IMR-90 (cell line): ENCODE measurements around the gene DNAH9. TPM values are rescaled to one million over a fixed set of nuclear protein-coding genes. Genes with fewer than 3 reads are reported as not detected.

ENCODE experiments used
- ATAC-seq: fragments of 200-7000 bp; cut with Tn5 transposase; 2 replicates; pipeline ENCODE4 v1.9.1; 2020; ENCODE audit warnings: low read depth, mild to moderate bottlenecking, moderate library complexity
- BruUV-seq: library from RNA; stranded (reverse); fragments of 400-500 nt; replicated peaks from 2 replicates; lab custom pipeline; 2021; lab: Mats Ljungman, UMichigan
- CTCF ChIA-PET: fragments of 300-600 bp; formaldehyde crosslinking; extraction: SDS; loops from one replicate; lab custom pipeline; 2021; ENCODE audit warnings: antibody characterized with exemption; lab: Yijun Ruan, JAX
- POLR2A ChIA-PET: fragments of 300-600 bp; sonication (Branson Sonifier 250); formaldehyde crosslinking; loops from one replicate; lab custom pipeline; 2022; ENCODE audit warnings: antibody characterized with exemption; ENCODE audit not compliant: unreplicated experiment; lab: Charles Lee
- DNase-seq: peaks from one replicate; pipeline ENCODE4 v3.0.0; 2013
- H2AFZ ChIP-seq: replicated peaks from 2 replicates; pipeline ENCODE3; 2013; ENCODE audit warnings: low read length, mild to moderate bottlenecking; ENCODE audit not compliant: poor library complexity
- H2AK5ac ChIP-seq: 2 replicates; pipeline ENCODE4 v1.6.1; 2013; ENCODE audit warnings: low read depth, low read length, inconsistent platforms
- H2AK9ac ChIP-seq: replicated peaks from 2 replicates; pipeline ENCODE3; 2013; ENCODE audit warnings: mild to moderate bottlenecking, low read depth, low read length, moderate library complexity; ENCODE audit not compliant: poor library complexity
- H2BK120ac ChIP-seq: 2 replicates; pipeline ENCODE4 v1.6.1; 2013; ENCODE audit warnings: low read depth, low read length, inconsistent platforms
- H2BK15ac ChIP-seq: 3 replicates; pipeline ENCODE4 v1.6.1; 2013; ENCODE audit warnings: low read depth, low read length, inconsistent platforms
- H2BK20ac ChIP-seq: 2 replicates; pipeline ENCODE4 v1.6.1; 2013; ENCODE audit warnings: low read depth, mild to moderate bottlenecking, inconsistent platforms, low read length, moderate library complexity
- H2BK5ac ChIP-seq: 2 replicates; pipeline ENCODE4 v1.6.1; 2013; ENCODE audit warnings: mild to moderate bottlenecking, low read depth, low read length, inconsistent platforms; ENCODE audit not compliant: poor library complexity, severe bottlenecking
- H3K14ac ChIP-seq: replicated peaks from 2 replicates; pipeline ENCODE4 v1.6.1; 2013; ENCODE audit warnings: low read depth, low read length, inconsistent platforms
- H3K18ac ChIP-seq: 2 replicates; pipeline ENCODE4 v1.6.1; 2013; ENCODE audit warnings: low read depth, low read length, control low read depth
- H3K23ac ChIP-seq: 2 replicates; pipeline ENCODE4 v1.6.1; 2013; ENCODE audit warnings: low read depth, low read length, inconsistent platforms
- H3K27ac ChIP-seq: 2 replicates; pipeline ENCODE4 v1.5.1; 2013; ENCODE audit warnings: mild to moderate bottlenecking, control low read depth, low read length; ENCODE audit not compliant: insufficient read depth
- H3K27me3 ChIP-seq: 2 replicates; pipeline ENCODE4 v1.6.1; 2013; ENCODE audit warnings: low read length; ENCODE audit not compliant: control insufficient read depth, insufficient read depth
- H3K36me3 ChIP-seq: 2 replicates; pipeline ENCODE4 v1.6.1; 2013; ENCODE audit warnings: low read length, mixed read lengths; ENCODE audit not compliant: control insufficient read depth, insufficient read depth
- H3K4ac ChIP-seq: 2 replicates; pipeline ENCODE4 v1.6.1; 2013; ENCODE audit warnings: low read depth, low read length, inconsistent platforms
- H3K4me1 ChIP-seq: 2 replicates; pipeline ENCODE4 v1.6.1; 2013; ENCODE audit warnings: low read length, mixed read lengths; ENCODE audit not compliant: control insufficient read depth, insufficient read depth
- H3K4me2 ChIP-seq: 2 replicates; pipeline ENCODE4 v1.6.1; 2013; ENCODE audit warnings: low read depth, mild to moderate bottlenecking, control low read depth, low read length, moderate library complexity
- H3K4me3 ChIP-seq: 2 replicates; pipeline ENCODE4 v1.5.1; 2013; ENCODE audit warnings: low read depth, mild to moderate bottlenecking, control low read depth, low read length, moderate library complexity; ENCODE audit not compliant: insufficient read depth
- H3K56ac ChIP-seq: 2 replicates; pipeline ENCODE4 v1.6.1; 2013; ENCODE audit warnings: low read length, inconsistent platforms; ENCODE audit not compliant: insufficient read depth; ENCODE audit errors: extremely low read depth
- H3K79me1 ChIP-seq, 2 experiments: 2 replicates each; pipeline ENCODE4 v1.6.1; 2013; ENCODE audit warnings: low read length in 2 of 2, inconsistent platforms in 1 of 2, low read depth in 1 of 2
- H3K9ac ChIP-seq: 2 replicates; pipeline ENCODE4 v1.6.1; 2013; ENCODE audit warnings: low read depth, low read length, control low read depth
- H3K9me1 ChIP-seq: 2 replicates; pipeline ENCODE4 v1.6.1; 2013; ENCODE audit warnings: low read length, inconsistent platforms; ENCODE audit not compliant: insufficient read depth
- H3K9me3 ChIP-seq: 2 replicates; pipeline ENCODE4 v1.6.1; 2013; ENCODE audit warnings: low read length; ENCODE audit not compliant: control insufficient read depth, insufficient read depth
- H4K20me1 ChIP-seq: 2 replicates; pipeline ENCODE4 v1.6.1; 2013; ENCODE audit warnings: low read length, inconsistent platforms; ENCODE audit not compliant: insufficient read depth
- H4K5ac ChIP-seq: 2 replicates; pipeline ENCODE4 v1.6.1; 2013; ENCODE audit warnings: mild to moderate bottlenecking, low read depth, low read length, control low read depth
- H4K8ac ChIP-seq, 2 experiments: 2 replicates each; pipeline ENCODE4 v1.6.1; 2013; ENCODE audit warnings: low read depth in 2 of 2, low read length in 2 of 2, control low read depth in 1 of 2, inconsistent platforms in 1 of 2
- H4K91ac ChIP-seq: 2 replicates; pipeline ENCODE4 v1.6.1; 2013; ENCODE audit warnings: low read depth, low read length, inconsistent platforms; ENCODE audit not compliant: insufficient read depth
- BHLHE40 ChIP-seq: fragments of 150-350 bp; IDR thresholded peaks from 2 replicates; pipeline ENCODE4 v1.6.1; 2016; ENCODE audit warnings: mild to moderate bottlenecking, low read depth, low read length
- CEBPB ChIP-seq: IDR thresholded peaks from 2 replicates; pipeline ENCODE4 v1.6.1; 2012; ENCODE audit warnings: low read depth, low read length, improper control_type of control experiment
- MAZ ChIP-seq: IDR thresholded peaks from 2 replicates; pipeline ENCODE4 v1.6.1; 2012; ENCODE audit warnings: low read depth, mild to moderate bottlenecking, low read length, improper control_type of control experiment, moderate library complexity, borderline replicate concordance
- MXI1 ChIP-seq: IDR thresholded peaks from 2 replicates; pipeline ENCODE4 v1.6.1; 2012; ENCODE audit warnings: low read depth, mild to moderate bottlenecking, low read length, moderate library complexity, borderline replicate concordance
- SMC3 ChIP-seq: fragments of 150-350 bp; IDR thresholded peaks from 2 replicates; pipeline ENCODE4 v1.6.1; 2016; ENCODE audit warnings: low read depth, mild to moderate bottlenecking, antibody characterized with exemption, low read length, moderate library complexity
- WGBS, 2 experiments: methylation state at CpG; one replicate each; pipeline versions ENCODE4 v1.1.5 to v1.1.7; 2013; ENCODE audit warnings: missing lambda C conversion rate in 2 of 2; ENCODE audit not compliant: insufficient read length in 1 of 2; ENCODE audit errors: extremely low coverage in 2 of 2; 5-methylcytosine and 5-hydroxymethylcytosine counted together
- dilution Hi-C: fragments of 300-500 bp; cut with HindIII; formaldehyde crosslinking; loops from one replicate; pipeline ENCODE4 v1.14.3; 2018; ENCODE audit warnings: low sequenced_read_pairs; ENCODE audit not compliant: unreplicated experiment
- in situ Hi-C: fragments of 300-500 bp; cut with MboI; formaldehyde crosslinking; loops from 3 replicates; pipeline ENCODE4 v1.14.3; 2019; ENCODE audit warnings: low sequenced_read_pairs, inconsistent platforms, mixed read lengths
- intact Hi-C: fragments of 100-400 bp; cut with micrococcal nuclease; formaldehyde crosslinking; loops from 2 replicates; pipeline ENCODE4 v1.10.0; 2022
- polyA plus RNA-seq, 3 experiments: library from polyadenylated mRNA; depleted of rRNA; stranded (reverse); fragments of >200 nt; gene quantifications; 2 replicates each; pipeline ENCODE4 v1.2.3, GENCODE V29; 2012; ENCODE audit warnings: low replicate concordance in 1 of 3
- total RNA-seq: library from RNA; depleted of rRNA; stranded (reverse); fragments of >200 nt; gene quantifications from 2 replicates; pipeline ENCODE4 v1.2.3, GENCODE V29; 2012
- TF ChIP-seq, protein P1 (sequence below): fragments of 150-350 bp; IDR thresholded peaks from 2 replicates; pipeline ENCODE4 v1.6.1; 2016; ENCODE audit warnings: low read depth, mild to moderate bottlenecking, low read length, moderate library complexity, borderline replicate concordance
- TF ChIP-seq, protein P2 (sequence below): conservative IDR thresholded peaks from 2 replicates; pipeline ENCODE4 v1.5.1; 2012; ENCODE audit warnings: mild to moderate bottlenecking, low read depth, low read length, improper control_type of control experiment

Gene DNAH9
- total and polyA plus RNA-seq, 2 of the 4 experiments (the other 2 are of a cell fraction) = not detected

DNA sequence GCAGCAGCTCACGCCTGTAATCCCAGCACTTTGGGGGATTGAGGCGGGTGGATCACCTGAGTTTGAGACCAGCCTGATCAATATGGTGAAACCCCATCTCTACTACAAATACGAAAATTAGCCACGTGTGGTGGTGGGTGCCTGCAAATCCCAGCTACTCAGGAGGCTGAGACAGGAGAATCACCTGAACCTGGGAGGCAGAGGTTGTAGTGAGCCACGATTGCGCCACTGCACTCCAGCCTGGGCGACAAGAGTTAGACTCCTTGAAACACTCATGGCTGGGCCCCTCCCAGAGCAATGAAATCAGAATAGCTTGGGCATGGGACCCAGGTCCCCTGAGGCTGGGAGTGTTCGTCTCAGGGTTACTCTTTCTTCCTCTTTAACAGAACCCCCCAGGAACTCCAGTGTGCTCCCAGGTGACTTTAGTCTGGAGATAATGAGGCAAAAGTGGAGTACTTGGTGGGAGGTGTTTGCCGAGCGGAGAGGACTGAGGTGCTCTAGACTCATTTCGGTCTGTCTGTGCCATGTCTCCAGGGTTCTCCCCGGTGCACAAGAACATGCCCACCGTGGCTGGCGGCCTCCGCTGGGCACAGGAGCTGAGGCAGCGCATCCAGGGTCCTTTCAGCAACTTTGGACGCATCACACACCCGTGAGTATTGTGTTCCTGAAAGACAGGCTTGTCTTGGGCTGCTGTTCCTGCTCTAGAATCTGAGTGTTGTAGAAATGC is 41.6 kb downstream of the DNAH9 start:
- no peaks in the 10 kb centered on the region for H3K79me1 ChIP-seq
- H3K18ac ChIP-seq = no peak overlapping the region
- H3K4ac ChIP-seq = no peak overlapping the region
- WGBS, 2 experiments = 68% methylated on average over 3 of the region's 18 CpGs; no CpG with 5 or more reads in 1 of the 2 experiments
- H3K9ac ChIP-seq = no peak overlapping the region
- H3K14ac ChIP-seq = no peak overlapping the region
- no peaks in the 10 kb centered on the region for H3K27me3 ChIP-seq
- no peak overlapping the region for H2AFZ ChIP-seq
- H4K8ac ChIP-seq = no peak overlapping the region
- H3K9me1 ChIP-seq = no peaks in the 10 kb centered on the region
- ATAC-seq (no peak), DNase-seq (no peak)
- no peaks in the 10 kb centered on the region for H3K36me3 ChIP-seq
- no peak overlapping the region for H2BK5ac ChIP-seq
- H3K27ac ChIP-seq = no peak overlapping the region
- no peak overlapping the region for H4K91ac ChIP-seq
- H2BK20ac ChIP-seq = no peak overlapping the region
- no peak overlapping the region for H2AK9ac ChIP-seq
- no peak overlapping the region for H3K4me3 ChIP-seq
- H3K9me3 ChIP-seq = peaks cover 20% of the 10 kb centered on the region
- no peak overlapping the region for H3K4me2 ChIP-seq
- CTCF ChIA-PET = no interaction called here
- dilution Hi-C loops = no loop called here
- H4K20me1 ChIP-seq = no peaks in the 10 kb centered on the region
- intact Hi-C loops = no loop called here
- H2BK15ac ChIP-seq = no peak overlapping the region
- no peak for TF ChIP-seq CEBPB
- TF ChIP-seq, protein P1, sequence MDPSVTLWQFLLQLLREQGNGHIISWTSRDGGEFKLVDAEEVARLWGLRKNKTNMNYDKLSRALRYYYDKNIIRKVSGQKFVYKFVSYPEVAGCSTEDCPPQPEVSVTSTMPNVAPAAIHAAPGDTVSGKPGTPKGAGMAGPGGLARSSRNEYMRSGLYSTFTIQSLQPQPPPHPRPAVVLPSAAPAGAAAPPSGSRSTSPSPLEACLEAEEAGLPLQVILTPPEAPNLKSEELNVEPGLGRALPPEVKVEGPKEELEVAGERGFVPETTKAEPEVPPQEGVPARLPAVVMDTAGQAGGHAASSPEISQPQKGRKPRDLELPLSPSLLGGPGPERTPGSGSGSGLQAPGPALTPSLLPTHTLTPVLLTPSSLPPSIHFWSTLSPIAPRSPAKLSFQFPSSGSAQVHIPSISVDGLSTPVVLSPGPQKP = no peak
- TF ChIP-seq BHLHE40 = no peak
- no peak for TF ChIP-seq MXI1
- TF ChIP-seq MAZ = no peak
- TF ChIP-seq SMC3 = no peak
- TF ChIP-seq, protein P2, sequence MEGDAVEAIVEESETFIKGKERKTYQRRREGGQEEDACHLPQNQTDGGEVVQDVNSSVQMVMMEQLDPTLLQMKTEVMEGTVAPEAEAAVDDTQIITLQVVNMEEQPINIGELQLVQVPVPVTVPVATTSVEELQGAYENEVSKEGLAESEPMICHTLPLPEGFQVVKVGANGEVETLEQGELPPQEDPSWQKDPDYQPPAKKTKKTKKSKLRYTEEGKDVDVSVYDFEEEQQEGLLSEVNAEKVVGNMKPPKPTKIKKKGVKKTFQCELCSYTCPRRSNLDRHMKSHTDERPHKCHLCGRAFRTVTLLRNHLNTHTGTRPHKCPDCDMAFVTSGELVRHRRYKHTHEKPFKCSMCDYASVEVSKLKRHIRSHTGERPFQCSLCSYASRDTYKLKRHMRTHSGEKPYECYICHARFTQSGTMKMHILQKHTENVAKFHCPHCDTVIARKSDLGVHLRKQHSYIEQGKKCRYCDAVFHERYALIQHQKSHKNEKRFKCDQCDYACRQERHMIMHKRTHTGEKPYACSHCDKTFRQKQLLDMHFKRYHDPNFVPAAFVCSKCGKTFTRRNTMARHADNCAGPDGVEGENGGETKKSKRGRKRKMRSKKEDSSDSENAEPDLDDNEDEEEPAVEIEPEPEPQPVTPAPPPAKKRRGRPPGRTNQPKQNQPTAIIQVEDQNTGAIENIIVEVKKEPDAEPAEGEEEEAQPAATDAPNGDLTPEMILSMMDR = no peak
- H3K56ac ChIP-seq = no peak overlapping the region
- H3K4me1 ChIP-seq = no peaks in the 10 kb centered on the region
- BruUV-seq = no TSS peak
- POLR2A ChIA-PET = no interaction called here
- no peak overlapping the region for H2BK120ac ChIP-seq
- in situ Hi-C loops = no loop called here
- no peak overlapping the region for H3K23ac ChIP-seq
- no peak overlapping the region for H4K5ac ChIP-seq
- no peak overlapping the region for H2AK5ac ChIP-seq
